Panc1 (cell line): ENCODE results near the gene AIG1. TPM values are rescaled to one million over a fixed set of nuclear protein-coding genes. Genes with fewer than 3 reads are reported as not detected.

Experiments
- ATAC-seq: fragments of 200-7000 bp; cut with Tn5 transposase; 2 replicates; pipeline ENCODE4 v1.9.1; 2020; ENCODE audit warnings: mild to moderate bottlenecking, moderate library complexity
- BruUV-seq: library from RNA; stranded (reverse); fragments of 400-500 nt; replicated peaks from 2 replicates; lab custom pipeline; 2021; lab: Mats Ljungman, UMichigan
- CTCF ChIA-PET: fragments of 300-600 bp; sonication (Branson Sonifier 250); formaldehyde crosslinking; loops from one replicate; lab custom pipeline; 2022; ENCODE audit warnings: antibody characterized with exemption; lab: Charles Lee
- POLR2A ChIA-PET: fragments of 300-600 bp; sonication (Branson Sonifier 250); formaldehyde crosslinking; loops from one replicate; lab custom pipeline; 2022; ENCODE audit warnings: antibody characterized with exemption; lab: Charles Lee
- DNase-seq: peaks from one replicate; pipeline ENCODE4 v3.0.0-alpha.2; 2010; ENCODE audit warnings: low read depth, low spot score
- H3K27ac ChIP-seq: 2 replicates; pipeline ENCODE4 v1.5.1; 2011; ENCODE audit warnings: mild to moderate bottlenecking, low read length, inconsistent platforms
- H3K27me3 ChIP-seq: fragments of 200-500 bp; sonication (Bioruptor generic); 2 replicates; pipeline ENCODE4 v1.6.0; 2014; ENCODE audit warnings: low read length, inconsistent platforms; ENCODE audit not compliant: control insufficient read depth, insufficient read depth
- H3K36me3 ChIP-seq: fragments of 200-500 bp; sonication (Bioruptor generic); 2 replicates; pipeline ENCODE4 v1.5.1; 2014; ENCODE audit warnings: inconsistent platforms, mild to moderate bottlenecking, low read length, moderate library complexity; ENCODE audit not compliant: control insufficient read depth, insufficient read depth
- H3K4me1 ChIP-seq: 2 replicates; pipeline ENCODE4 v1.5.1; 2011; ENCODE audit warnings: inconsistent platforms, mild to moderate bottlenecking, low read length, moderate library complexity; ENCODE audit not compliant: control insufficient read depth, insufficient read depth
- H3K4me3 ChIP-seq, 2 experiments: 2 replicates each; pipeline ENCODE4 v1.5.1; 2011 to 2012; ENCODE audit warnings: low read depth in 2 of 2, low read length in 2 of 2, mild to moderate bottlenecking in 2 of 2, inconsistent platforms in 1 of 2, moderate library complexity in 1 of 2
- H3K9me3 ChIP-seq: fragments of 200-500 bp; sonication (Bioruptor generic); 2 replicates; pipeline ENCODE4 v1.5.1; 2014; ENCODE audit warnings: low read depth, mild to moderate bottlenecking, inconsistent platforms, low read length, moderate library complexity; ENCODE audit not compliant: control insufficient read depth, insufficient read depth
- POLR2AphosphoS5 ChIP-seq: IDR thresholded peaks from 2 replicates; pipeline ENCODE4 v1.6.1; 2012; ENCODE audit warnings: mild to moderate bottlenecking, low read depth, low read length, moderate library complexity
- SIN3A ChIP-seq: IDR thresholded peaks from 2 replicates; pipeline ENCODE4 v1.6.1; 2012; ENCODE audit warnings: low read depth, mild to moderate bottlenecking, low read length, moderate library complexity, borderline replicate concordance; ENCODE audit not compliant: insufficient read depth
- TCF7L2 ChIP-seq: IDR thresholded peaks from 2 replicates; pipeline ENCODE4 v1.6.1; 2011; ENCODE audit warnings: mild to moderate bottlenecking, low read depth, low read length, inconsistent platforms
- in situ Hi-C: cut with HindIII; loops from 2 replicates; pipeline ENCODE4 v1.10.0; 2016; ENCODE audit warnings: low sequenced_read_pairs, low pct_unique_long_range_greater_than_20kb
- intact Hi-C: fragments of 100-400 bp; cut with micrococcal nuclease; formaldehyde crosslinking; loops from one replicate; pipeline ENCODE4 v1.10.0; 2022; ENCODE audit not compliant: unreplicated experiment
- total RNA-seq: library from RNA; stranded (reverse); gene quantifications from one replicate; pipeline ENCODE4 v1.2.1, GENCODE V29; 2021; ENCODE audit not compliant: unreplicated experiment
- TF ChIP-seq, protein P1 (sequence below), 2 experiments: IDR thresholded peaks; 2 replicates each; pipeline ENCODE4 v1.6.1; 2011 to 2012; ENCODE audit warnings: low read depth in 2 of 2, control low read depth in 1 of 2, low read length in 1 of 2, mild to moderate bottlenecking in 1 of 2, moderate library complexity in 1 of 2; ENCODE audit not compliant: insufficient read depth in 1 of 2
- TF ChIP-seq, protein P2 (sequence below): fragments of 450-650 bp; IDR thresholded peaks from 2 replicates; pipeline ENCODE4 v1.5.1; 2017; ENCODE audit warnings: mild to moderate bottlenecking

Gene AIG1
- total RNA-seq, 1 experiment from 2014 or later: 23.9 TPM

DNA sequence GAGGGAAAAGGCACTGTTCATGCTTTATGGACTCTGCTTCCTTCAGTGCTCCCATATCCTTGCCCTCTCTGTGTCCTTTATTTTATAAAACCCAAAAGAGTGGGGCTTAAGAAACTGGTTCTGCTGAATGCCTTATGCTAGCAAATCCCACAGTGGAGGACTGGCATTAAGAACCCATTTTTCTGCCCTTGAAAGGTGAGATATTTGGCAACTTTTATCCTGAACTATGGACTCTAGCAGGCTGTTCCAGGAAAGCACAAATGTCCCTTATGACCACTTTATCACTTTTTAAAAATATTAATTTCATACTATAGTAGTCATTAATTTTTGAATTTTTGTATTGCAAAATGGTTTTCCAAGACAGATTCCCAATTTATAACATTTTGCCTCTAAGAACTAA, 296.5 kb downstream of the AIG1 start:
- DNase-seq: no peak
- ATAC-seq: no peak
- in situ Hi-C loops: no loop called here
- Histone ChIP-seq H3K4me1 (no peaks in the 10 kb centered on the region), H3K36me3 (no peaks in the 10 kb centered on the region), H3K4me3 (no peak overlapping the region), H3K27me3 (peaks cover 2% of the 10 kb centered on the region; the same call in 1 of the 2 replicates), H3K9me3 (peaks cover 5% of the 10 kb centered on the region; the same call in 1 of the 2 replicates), H3K27ac (no peak overlapping the region)
- TF ChIP-seq, protein P1, sequence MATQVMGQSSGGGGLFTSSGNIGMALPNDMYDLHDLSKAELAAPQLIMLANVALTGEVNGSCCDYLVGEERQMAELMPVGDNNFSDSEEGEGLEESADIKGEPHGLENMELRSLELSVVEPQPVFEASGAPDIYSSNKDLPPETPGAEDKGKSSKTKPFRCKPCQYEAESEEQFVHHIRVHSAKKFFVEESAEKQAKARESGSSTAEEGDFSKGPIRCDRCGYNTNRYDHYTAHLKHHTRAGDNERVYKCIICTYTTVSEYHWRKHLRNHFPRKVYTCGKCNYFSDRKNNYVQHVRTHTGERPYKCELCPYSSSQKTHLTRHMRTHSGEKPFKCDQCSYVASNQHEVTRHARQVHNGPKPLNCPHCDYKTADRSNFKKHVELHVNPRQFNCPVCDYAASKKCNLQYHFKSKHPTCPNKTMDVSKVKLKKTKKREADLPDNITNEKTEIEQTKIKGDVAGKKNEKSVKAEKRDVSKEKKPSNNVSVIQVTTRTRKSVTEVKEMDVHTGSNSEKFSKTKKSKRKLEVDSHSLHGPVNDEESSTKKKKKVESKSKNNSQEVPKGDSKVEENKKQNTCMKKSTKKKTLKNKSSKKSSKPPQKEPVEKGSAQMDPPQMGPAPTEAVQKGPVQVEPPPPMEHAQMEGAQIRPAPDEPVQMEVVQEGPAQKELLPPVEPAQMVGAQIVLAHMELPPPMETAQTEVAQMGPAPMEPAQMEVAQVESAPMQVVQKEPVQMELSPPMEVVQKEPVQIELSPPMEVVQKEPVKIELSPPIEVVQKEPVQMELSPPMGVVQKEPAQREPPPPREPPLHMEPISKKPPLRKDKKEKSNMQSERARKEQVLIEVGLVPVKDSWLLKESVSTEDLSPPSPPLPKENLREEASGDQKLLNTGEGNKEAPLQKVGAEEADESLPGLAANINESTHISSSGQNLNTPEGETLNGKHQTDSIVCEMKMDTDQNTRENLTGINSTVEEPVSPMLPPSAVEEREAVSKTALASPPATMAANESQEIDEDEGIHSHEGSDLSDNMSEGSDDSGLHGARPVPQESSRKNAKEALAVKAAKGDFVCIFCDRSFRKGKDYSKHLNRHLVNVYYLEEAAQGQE (IDR thresholded peaks at IDR 0.05; ENCODE audit: insufficient read depth in 1 of 2, low read depth in 2 of 2, low read length in 1 of 2): no peak
- TF ChIP-seq POLR2AphosphoS5 (no peak), TCF7L2 (no peak)
- ChIA-PET CTCF (no interaction called here), POLR2A (no interaction called here)
- intact Hi-C loops: no loop called here
- no TSS peak for BruUV-seq

DNA sequence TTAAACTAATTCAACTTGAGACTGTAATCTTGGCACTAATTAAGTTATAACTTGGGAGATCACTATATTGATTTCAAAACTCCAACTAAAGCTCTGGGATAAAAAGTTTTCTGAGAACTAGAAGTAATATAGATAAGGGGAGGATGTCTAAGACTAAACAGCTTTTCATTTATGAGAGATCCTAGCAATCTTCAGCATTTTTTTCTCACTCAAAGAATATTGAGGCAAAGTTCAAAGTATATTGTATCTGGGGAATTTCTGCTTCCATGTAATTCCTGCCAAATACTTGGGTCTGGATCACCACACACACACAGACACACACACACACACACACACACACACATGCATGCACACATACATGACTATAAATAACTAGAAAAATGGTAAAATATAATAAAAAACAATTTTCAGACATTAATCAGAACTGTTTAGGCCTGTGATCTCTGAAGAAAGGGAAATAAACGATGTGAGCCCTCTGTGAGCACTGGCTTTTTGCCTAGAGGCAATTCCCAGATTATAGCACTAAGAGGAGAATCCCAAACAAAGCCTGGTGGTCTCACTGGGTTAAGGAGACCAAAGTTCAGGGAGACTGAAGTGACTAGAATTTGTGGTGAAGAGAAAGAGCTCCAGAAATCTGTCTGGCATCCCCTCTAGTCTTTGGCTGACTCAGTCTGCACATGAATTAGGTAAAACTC, 297.0 kb downstream of the AIG1 start:
- Histone ChIP-seq H3K4me3 (no peak overlapping the region), H3K27ac (no peak overlapping the region), H3K4me1 (no peaks in the 10 kb centered on the region), H3K36me3 (no peaks in the 10 kb centered on the region), H3K9me3 (peaks cover 5% of the 10 kb centered on the region; the same call in 1 of the 2 replicates), H3K27me3 (peaks cover 2% of the 10 kb centered on the region; the same call in 1 of the 2 replicates)
- DNase-seq: no peak
- intact Hi-C loops: no loop called here
- no peak for TF ChIP-seq TCF7L2
- TF ChIP-seq SIN3A: no peak
- TF ChIP-seq, protein P2, sequence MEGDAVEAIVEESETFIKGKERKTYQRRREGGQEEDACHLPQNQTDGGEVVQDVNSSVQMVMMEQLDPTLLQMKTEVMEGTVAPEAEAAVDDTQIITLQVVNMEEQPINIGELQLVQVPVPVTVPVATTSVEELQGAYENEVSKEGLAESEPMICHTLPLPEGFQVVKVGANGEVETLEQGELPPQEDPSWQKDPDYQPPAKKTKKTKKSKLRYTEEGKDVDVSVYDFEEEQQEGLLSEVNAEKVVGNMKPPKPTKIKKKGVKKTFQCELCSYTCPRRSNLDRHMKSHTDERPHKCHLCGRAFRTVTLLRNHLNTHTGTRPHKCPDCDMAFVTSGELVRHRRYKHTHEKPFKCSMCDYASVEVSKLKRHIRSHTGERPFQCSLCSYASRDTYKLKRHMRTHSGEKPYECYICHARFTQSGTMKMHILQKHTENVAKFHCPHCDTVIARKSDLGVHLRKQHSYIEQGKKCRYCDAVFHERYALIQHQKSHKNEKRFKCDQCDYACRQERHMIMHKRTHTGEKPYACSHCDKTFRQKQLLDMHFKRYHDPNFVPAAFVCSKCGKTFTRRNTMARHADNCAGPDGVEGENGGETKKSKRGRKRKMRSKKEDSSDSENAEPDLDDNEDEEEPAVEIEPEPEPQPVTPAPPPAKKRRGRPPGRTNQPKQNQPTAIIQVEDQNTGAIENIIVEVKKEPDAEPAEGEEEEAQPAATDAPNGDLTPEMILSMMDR: no peak
- TF ChIP-seq, protein P1 (IDR thresholded peaks at IDR 0.05; ENCODE audit: insufficient read depth in 1 of 2, low read depth in 2 of 2, low read length in 1 of 2): no peak
- no peak for TF ChIP-seq POLR2AphosphoS5
- BruUV-seq: no TSS peak
- in situ Hi-C loops: no loop called here
- CTCF ChIA-PET: no interaction called here
- POLR2A ChIA-PET: no interaction called here
- ATAC-seq: no peak
